Neural cell (in vitro differentiated cells): ENCODE data around the gene WDR19. TPM values are rescaled to one million over a fixed set of nuclear protein-coding genes. Genes with fewer than 3 reads are reported as not detected.

Experiments
- H2AFZ ChIP-seq: fragments of 200-600, 300-800 bp; sonication (generic), shearing (Covaris generic); 2 replicates; pipeline ENCODE4 v1.6.0; 2014; ENCODE audit warnings: low read depth, mild to moderate bottlenecking, antibody characterized with exemption, low read length, moderate library complexity
- H3F3A ChIP-seq: fragments of 200-600 bp; shearing (Covaris generic); 2 replicates; pipeline ENCODE4 v1.6.1; 2016; ENCODE audit warnings: mild to moderate bottlenecking, moderate library complexity, mixed read lengths, antibody characterized with exemption, low read length; ENCODE audit not compliant: insufficient read depth, poor library complexity, severe bottlenecking
- H3K27ac ChIP-seq: fragments of 200-600, 300-800 bp; sonication (generic), shearing (Covaris generic); 2 replicates; pipeline ENCODE4 v1.5.1; 2014; ENCODE audit warnings: mild to moderate bottlenecking, low read length, moderate library complexity
- H3K27me3 ChIP-seq: fragments of 300-800, 200-600 bp; sonication (generic), shearing (Covaris generic); 2 replicates; pipeline ENCODE4 v1.6.0; 2014; ENCODE audit warnings: mild to moderate bottlenecking, low read depth, low read length, moderate library complexity; ENCODE audit not compliant: insufficient read depth
- H3K36me3 ChIP-seq: fragments of 300-800, 200-600 bp; sonication (generic), shearing (Covaris generic); 2 replicates; pipeline ENCODE4 v1.5.1; 2014; ENCODE audit warnings: mild to moderate bottlenecking, antibody characterized with exemption, low read length, moderate library complexity; ENCODE audit not compliant: insufficient read depth
- H3K4me2 ChIP-seq: fragments of 300-800, 200-600 bp; sonication (generic), shearing (Covaris generic); 2 replicates; pipeline ENCODE4 v1.6.0; 2014; ENCODE audit warnings: mild to moderate bottlenecking, low read length
- H3K4me3 ChIP-seq: fragments of 300-800, 200-600 bp; sonication (generic), shearing (Covaris generic); 2 replicates; pipeline ENCODE4 v1.5.1; 2014; ENCODE audit warnings: mild to moderate bottlenecking, low read length, moderate library complexity
- H3K79me2 ChIP-seq: fragments of 200-600 bp; shearing (Covaris generic); replicated peaks from 2 replicates; pipeline ENCODE4 v1.6.0; 2014; ENCODE audit warnings: mild to moderate bottlenecking, low read length, moderate library complexity; ENCODE audit not compliant: insufficient read depth
- H3K9ac ChIP-seq: fragments of 300-800, 200-600 bp; sonication (generic), shearing (Covaris generic); 2 replicates; pipeline ENCODE4 v1.6.1; 2016; ENCODE audit warnings: mild to moderate bottlenecking, low read length, mixed read lengths
- H3K9me2 ChIP-seq: fragments of 200-600 bp; shearing (Covaris generic); 2 replicates; pipeline ENCODE4 v1.6.1; 2016; ENCODE audit warnings: mild to moderate bottlenecking, low read length, mixed read lengths; ENCODE audit not compliant: insufficient read depth
- H3K9me3 ChIP-seq: fragments of 200-600, 300-800 bp; sonication (generic), shearing (Covaris generic); 2 replicates; pipeline ENCODE4 v1.6.1; 2016; ENCODE audit warnings: mild to moderate bottlenecking, mixed run types, low read length, moderate library complexity, mixed read lengths
- H4K20me1 ChIP-seq: fragments of 200-600 bp; shearing (Covaris generic); 2 replicates; pipeline ENCODE4 v1.6.1; 2016; ENCODE audit warnings: mild to moderate bottlenecking, mixed run types; ENCODE audit not compliant: insufficient read depth
- CTCF ChIP-seq: fragments of 450-650 bp; IDR thresholded peaks from 2 replicates; pipeline ENCODE4 v1.5.1; 2014; ENCODE audit warnings: antibody characterized with exemption, mild to moderate bottlenecking, moderate library complexity; ENCODE audit not compliant: poor library complexity, severe bottlenecking
- EP300 ChIP-seq: fragments of 450-650 bp; conservative IDR thresholded peaks from 2 replicates; pipeline ENCODE4 v1.6.1; 2014; ENCODE audit warnings: antibody characterized with exemption, mild to moderate bottlenecking, moderate library complexity; ENCODE audit not compliant: poor library complexity, severe bottlenecking
- EZH2 ChIP-seq: fragments of 200-600, 300-800 bp; shearing (Covaris generic), sonication (generic); IDR thresholded peaks from 2 replicates; pipeline ENCODE4 v1.6.1; 2014; ENCODE audit warnings: antibody characterized with exemption, low read length, borderline replicate concordance, mild to moderate bottlenecking; ENCODE audit not compliant: insufficient read depth, poor library complexity, severe bottlenecking
- MXI1 ChIP-seq: fragments of 450-650 bp; conservative IDR thresholded peaks from 2 replicates; pipeline ENCODE4 v1.6.1; 2014; ENCODE audit warnings: antibody characterized with exemption, mild to moderate bottlenecking; ENCODE audit not compliant: poor library complexity, severe bottlenecking
- POLR2AphosphoS5 ChIP-seq: IDR thresholded peaks from 2 replicates; pipeline ENCODE4 v1.6.1; 2012
- RAD21 ChIP-seq: fragments of 450-650 bp; conservative IDR thresholded peaks from 2 replicates; pipeline ENCODE4 v1.6.1; 2014; ENCODE audit warnings: antibody characterized with exemption, mild to moderate bottlenecking, moderate library complexity
- REST ChIP-seq: IDR thresholded peaks from 2 replicates; pipeline ENCODE4 v1.6.1; 2012; ENCODE audit warnings: borderline replicate concordance
- SMC3 ChIP-seq: fragments of 450-650 bp; conservative IDR thresholded peaks from 2 replicates; pipeline ENCODE4 v1.6.1; 2014; ENCODE audit warnings: antibody characterized with exemption, mild to moderate bottlenecking, moderate library complexity; ENCODE audit not compliant: poor library complexity
- TAF1 ChIP-seq: IDR thresholded peaks from 2 replicates; pipeline ENCODE4 v1.6.1; 2012; ENCODE audit warnings: low read depth
- polyA plus RNA-seq: library from polyadenylated mRNA; depleted of rRNA; stranded (reverse); fragments of >200 nt; gene quantifications from 2 replicates; pipeline ENCODE4 v1.2.3, GENCODE V29; 2014

The WDR19 gene
- polyA plus RNA-seq, 1 donor from 2014 or later, result 69.9 TPM

- H3K9me2 ChIP-seq, result no peaks in the 10 kb centered on the region
- H3K79me2 ChIP-seq, result no peaks in the 10 kb centered on the region
- H3K9me3 ChIP-seq, result no peaks in the 10 kb centered on the region
- no peak overlapping the region for H3K27ac ChIP-seq
- no peak overlapping the region for H3K4me2 ChIP-seq
- H4K20me1 ChIP-seq, result no peaks in the 10 kb centered on the region
- H2AFZ ChIP-seq, result no peak overlapping the region
- no peaks in the 10 kb centered on the region for H3F3A ChIP-seq
- H3K27me3 ChIP-seq, result no peaks in the 10 kb centered on the region
- no peaks in the 10 kb centered on the region for H3K36me3 ChIP-seq
- H3K4me3 ChIP-seq, result no peak overlapping the region
- H3K9ac ChIP-seq, result no peak overlapping the region
- no peak for TF ChIP-seq CTCF
- TF ChIP-seq SMC3, result no peak
- TF ChIP-seq RAD21, result no peak
- no peak for TF ChIP-seq POLR2AphosphoS5
- no peak for TF ChIP-seq EP300
- no peak for TF ChIP-seq REST
- no peak for TF ChIP-seq TAF1
- TF ChIP-seq MXI1, result no peak
- no peak for TF ChIP-seq EZH2
Measured at GRCh38 chr4:39319676-39320075, 137.3 kb downstream of the WDR19 start.

DNA sequence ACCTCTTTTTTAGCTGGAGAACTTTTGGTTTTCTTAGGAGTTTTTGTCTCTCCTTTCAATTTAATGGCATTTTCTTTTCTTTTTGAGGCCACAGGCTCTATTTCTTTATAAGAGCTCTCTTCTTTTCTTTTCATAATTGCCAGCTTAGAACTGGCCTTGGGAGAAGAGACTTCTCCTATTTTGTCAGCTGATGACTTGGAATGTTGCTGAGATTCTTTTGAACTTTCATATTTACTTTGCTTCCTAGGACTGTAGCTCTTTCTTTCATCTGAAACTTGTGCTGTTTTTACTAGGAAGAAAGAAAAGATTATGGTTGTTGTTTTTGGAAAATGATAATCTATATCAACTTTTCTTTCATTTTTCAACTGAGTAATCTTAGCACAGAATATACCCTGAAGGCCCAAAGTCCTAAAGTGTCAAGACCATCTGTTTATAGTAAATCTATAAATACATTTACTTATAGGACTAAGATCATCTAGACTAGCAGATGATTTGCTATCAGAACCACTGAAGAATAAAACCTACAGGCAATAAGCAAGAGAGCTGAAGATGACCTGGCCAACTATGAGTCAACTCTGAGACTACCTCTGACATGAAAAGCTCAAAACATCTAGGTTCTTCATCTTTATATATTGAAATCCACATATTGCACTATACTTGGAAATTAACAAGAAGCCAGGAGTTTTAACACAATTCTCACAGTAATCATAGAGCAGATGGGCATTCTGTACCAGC lies 138.2 kb downstream of the WDR19 start:
- no peaks in the 10 kb centered on the region for H3K36me3 ChIP-seq
- H3K9me2 ChIP-seq, result no peaks in the 10 kb centered on the region
- no peaks in the 10 kb centered on the region for H3K9me3 ChIP-seq
- H3K4me3 ChIP-seq, result no peak overlapping the region
- no peaks in the 10 kb centered on the region for H3K27me3 ChIP-seq
- H3F3A ChIP-seq, result no peaks in the 10 kb centered on the region
- TF ChIP-seq POLR2AphosphoS5 (no peak), RAD21 (no peak), MXI1 (no peak), CTCF (no peak), EZH2 (no peak), TAF1 (no peak), SMC3 (no peak), REST (no peak), EP300 (no peak)
- no peaks in the 10 kb centered on the region for H3K79me2 ChIP-seq
- no peak overlapping the region for H3K27ac ChIP-seq
- H3K9ac ChIP-seq, result no peak overlapping the region
- no peak overlapping the region for H2AFZ ChIP-seq
- no peak overlapping the region for H3K4me2 ChIP-seq
- H4K20me1 ChIP-seq, result no peaks in the 10 kb centered on the region
